K562 (cell line): ENCODE results near the gene SLC6A1. TPM values are rescaled to one million over a fixed set of nuclear protein-coding genes. Genes with fewer than 3 reads are reported as not detected.

ENCODE experiments used
- ATAC-seq: fragments of 200-7000 bp; cut with Tn5 transposase; 3 replicates; pipeline ENCODE4 v1.9.1; 2020; ENCODE audit warnings: moderate library complexity
- BruUV-seq: library from RNA; stranded (reverse); fragments of 400-500 nt; replicated peaks from 2 replicates; lab custom pipeline; 2021; lab: Mats Ljungman, UMichigan
- CTCF ChIA-PET: fragments of 300-600 bp; formaldehyde crosslinking; extraction: SDS; loops from one replicate; lab custom pipeline; 2021; ENCODE audit warnings: low intra/inter-chr PET ratio; lab: Yijun Ruan, JAX
- POLR2A ChIA-PET: fragments of 300-600, 350-650 bp; sonication (Branson Sonifier 250); formaldehyde crosslinking; extraction: SDS; loops from one replicate; lab custom pipeline; 2021; ENCODE audit warnings: antibody characterized with exemption, inconsistent platforms; lab: Yijun Ruan, JAX
- DNase-seq, 4 experiments: peaks; one replicate each; pipeline versions ENCODE4 v3.0.0 to v3.0.0-alpha.2; 2011 to 2018; ENCODE audit warnings: low spot score in 3 of 4, mixed read lengths in 3 of 4; ENCODE audit errors: extremely low read depth in 1 of 4
- FAIRE-seq: peaks from 2 replicates; lab custom pipeline; 2011; peaks lifted over from hg19 to GRCh38; lab: Jason Lieb, UNC
- H2AFZ ChIP-seq: 2 replicates; pipeline ENCODE4 v1.6.0; 2011; ENCODE audit warnings: low read depth, low read length, control low read depth, inconsistent platforms
- H3K27ac ChIP-seq: fragments of 200-600 bp; 3 replicates; pipeline ENCODE4 v1.8.0; 2011; ENCODE audit warnings: low read depth, mild to moderate bottlenecking, control low read depth, inconsistent platforms, low read length, moderate library complexity, mixed read lengths; ENCODE audit errors: extremely low read depth
- H3K27me3 ChIP-seq, 2 experiments: fragments of 300-600 bp in 1 of 2; 2 replicates in 1 of 2; 3 replicates in 1 of 2; pipeline versions ENCODE4 v1.6.0 to v1.8.0; 2011; ENCODE audit warnings: inconsistent platforms in 2 of 2, low read length in 2 of 2, mild to moderate bottlenecking in 1 of 2, mixed read lengths in 1 of 2, moderate library complexity in 1 of 2; ENCODE audit not compliant: control insufficient read depth in 2 of 2, insufficient read depth in 2 of 2
- H3K36me3 ChIP-seq: fragments of 300-600 bp; 3 replicates; pipeline ENCODE4 v1.8.0; 2011; ENCODE audit warnings: mild to moderate bottlenecking, low read length, inconsistent platforms; ENCODE audit not compliant: control insufficient read depth, insufficient read depth
- H3K4me1 ChIP-seq, 2 experiments: fragments of 200-600 bp in 1 of 2; replicated peaks in 1 of 2; 2 replicates in 1 of 2; 3 replicates in 1 of 2; pipeline versions ENCODE4 v1.5.1 to v1.8.0; 2011; ENCODE audit warnings: inconsistent platforms in 2 of 2, low read length in 2 of 2, mild to moderate bottlenecking in 1 of 2, mixed read lengths in 1 of 2, moderate library complexity in 1 of 2; ENCODE audit not compliant: control insufficient read depth in 2 of 2, insufficient read depth in 2 of 2
- H3K4me2 ChIP-seq: 2 replicates; pipeline ENCODE4 v1.6.1; 2011; ENCODE audit warnings: low read length, control low read depth, inconsistent platforms, mixed read lengths; ENCODE audit not compliant: insufficient read depth
- H3K4me3 ChIP-seq: fragments of 200-600 bp; sonication (generic), shearing (Covaris generic); 2 replicates; pipeline ENCODE4 v1.5.1; 2016; ENCODE audit warnings: control low read depth, inconsistent platforms
- H3K79me2 ChIP-seq: fragments of 200-600 bp; 3 replicates; pipeline ENCODE4 v1.8.0; 2011; ENCODE audit warnings: low read length, inconsistent platforms; ENCODE audit not compliant: control insufficient read depth, insufficient read depth
- H3K9ac ChIP-seq, 2 experiments: 2 replicates each; pipeline versions ENCODE4 v1.6.0 to v1.6.1; 2011; ENCODE audit warnings: low read depth in 2 of 2, low read length in 2 of 2, control low read depth in 1 of 2, inconsistent platforms in 1 of 2, mild to moderate bottlenecking in 1 of 2, mixed read lengths in 1 of 2; ENCODE audit not compliant: insufficient read depth in 1 of 2
- H3K9me1 ChIP-seq: one replicate; pipeline ENCODE4 v1.6.0; 2011; ENCODE audit warnings: inconsistent platforms, mild to moderate bottlenecking, low read length, moderate library complexity; ENCODE audit not compliant: control insufficient read depth, insufficient read depth
- H3K9me3 ChIP-seq: replicated peaks from 2 replicates; pipeline ENCODE4 v1.5.1; 2011; ENCODE audit warnings: low read depth, low read length, inconsistent platforms; ENCODE audit not compliant: control insufficient read depth, insufficient read depth
- H4K20me1 ChIP-seq: replicated peaks from 2 replicates; pipeline ENCODE4 v1.6.1; 2011; ENCODE audit warnings: low read length, inconsistent platforms, mixed read lengths; ENCODE audit not compliant: control insufficient read depth, insufficient read depth
- ARNT ChIP-seq, 2 experiments: fragments of 450-650 bp; IDR thresholded peaks; 2 replicates each; pipeline ENCODE4 v1.6.1; 2016; ENCODE audit warnings: mild to moderate bottlenecking in 1 of 2
- ATF7 ChIP-seq: fragments of 450-650 bp; IDR thresholded peaks from 2 replicates; pipeline ENCODE4 v1.7.1; 2014; ENCODE audit warnings: mild to moderate bottlenecking, moderate library complexity
- BRF1 ChIP-seq: IDR thresholded peaks from 3 replicates; pipeline ENCODE4 v1.6.1; 2011; ENCODE audit warnings: borderline replicate concordance, mild to moderate bottlenecking; ENCODE audit not compliant: insufficient read length; ENCODE audit errors: extremely low read depth
- CREM ChIP-seq: IDR thresholded peaks from 2 replicates; pipeline ENCODE4 v1.6.1; 2014; ENCODE audit warnings: antibody characterized with exemption, low read depth
- DDX20 ChIP-seq: fragments of 450-650 bp; IDR thresholded peaks from 2 replicates; pipeline ENCODE4 v1.6.1; 2016; ENCODE audit warnings: missing genetic modification characterization, low read depth, mild to moderate bottlenecking, missing compliant biosample characterization, moderate library complexity
- HDAC2 ChIP-seq: fragments of 450-650 bp; IDR thresholded peaks from 2 replicates; pipeline ENCODE4 v1.6.1; 2016; ENCODE audit warnings: mild to moderate bottlenecking
- MXI1 ChIP-seq: IDR thresholded peaks from 2 replicates; pipeline ENCODE4 v1.6.1; 2011; ENCODE audit warnings: low read depth, mild to moderate bottlenecking, improper control_type of control experiment, low read length
- POLR2A ChIP-seq: fragments of 450-650 bp; conservative IDR thresholded peaks from 2 replicates; pipeline ENCODE4 v1.6.1; 2016
- RBM39 ChIP-seq: fragments of 200-400 bp; formaldehyde crosslinking; optimal IDR thresholded peaks from 2 replicates; pipeline ENCODE3; 2018; ENCODE audit warnings: low read depth, low read length
- WHSC1 ChIP-seq: IDR thresholded peaks from one replicate; pipeline ENCODE4 v1.6.1; 2012; ENCODE audit warnings: low read length, control low read depth, inconsistent platforms
- WGBS: fragments of 100-300 bp; shearing (Covaris generic); methylation state at CpG from one replicate; pipeline ENCODE4 v1.1.6; 2016; ENCODE audit warnings: low coverage, mixed read lengths; ENCODE audit not compliant: insufficient coverage; ENCODE audit errors: missing lambda C conversion rate; 5-methylcytosine and 5-hydroxymethylcytosine counted together
- in situ Hi-C: fragments of 300-500 bp; cut with MboI; formaldehyde crosslinking; loops from 4 replicates; pipeline ENCODE4 v1.15.0; 2018; ENCODE audit warnings: inconsistent platforms, mixed read lengths
- intact Hi-C: fragments of 100-400 bp; cut with micrococcal nuclease; formaldehyde crosslinking; loops from 2 replicates; pipeline ENCODE4 v1.14.2; 2022
- polyA plus RNA-seq, 8 experiments: library from polyadenylated mRNA; depleted of rRNA in 4 of 8; stranded (reverse) in 5 of 8; unstranded in 3 of 8; fragments of >200 nt; fragmentation: Nextera tagmentation in 2 of 8; fragmentation: Illumina TruSeq in 1 of 8; extraction: Ambion mirVana in 2 of 8; extraction: Trizol in 1 of 8; gene quantifications; 2 replicates each; pipeline versions ENCODE4 v1.2.1 to v1.2.3, GENCODE V29; 2011 to 2014; ENCODE audit warnings: inconsistent platforms in 1 of 8, missing spikeins in 1 of 8
- total RNA-seq, 7 experiments: library from RNA; depleted of rRNA in 6 of 7; stranded (reverse); fragments of >200 nt in 6 of 7; fragmentation: Illumina TruSeq in 2 of 7; extraction: Trizol in 2 of 7; gene quantifications; 2 replicates each; pipeline versions ENCODE4 v1.2.1 to v1.2.3, GENCODE V29; 2011 to 2021; ENCODE audit warnings: low replicate concordance in 1 of 7
- TF ChIP-seq, protein P1 (sequence below): fragments of 250-450 bp; sonication (Bioruptor Pico); IDR thresholded peaks from 2 replicates; pipeline ENCODE4 v1.8.0; 2022; ENCODE audit warnings: inconsistent platforms, mild to moderate bottlenecking, moderate library complexity, borderline replicate concordance
- TF ChIP-seq, protein P2 (sequence below): IDR thresholded peaks from 2 replicates; pipeline ENCODE4 v1.6.1; 2016; ENCODE audit warnings: missing genetic modification characterization, missing compliant biosample characterization
- TF ChIP-seq, protein P3 (sequence below): fragments of 250-450 bp; sonication (Bioruptor Pico); IDR thresholded peaks from 2 replicates; pipeline ENCODE4 v1.8.0; 2021; ENCODE audit warnings: mild to moderate bottlenecking, moderate library complexity
- TF ChIP-seq, protein P4 (sequence below): fragments of 450-650 bp; IDR thresholded peaks from 2 replicates; pipeline ENCODE4 v1.6.1; 2016; ENCODE audit warnings: antibody characterized with exemption
- TF ChIP-seq, protein P5 (sequence below), 3 experiments: fragments of 200-800 bp in 1 of 3; fragments of 250-450 bp in 1 of 3; fragments of 450-650 bp in 1 of 3; sonication (Bioruptor Pico) in 1 of 3; sonication (Bioruptor generic) in 1 of 3; formaldehyde crosslinking in 1 of 3; IDR thresholded peaks; 2 replicates each; pipeline versions ENCODE4 v1.6.1 to v1.8.0; 2016 to 2022; ENCODE audit warnings: mild to moderate bottlenecking in 2 of 3, missing genetic modification characterization in 2 of 3, missing compliant biosample characterization in 1 of 3, moderate library complexity in 1 of 3

SLC6A1 gene
- total and polyA plus RNA-seq, 9 of the 15 experiments (the other 6 are each of a cell fraction or from before 2014, with no cell fraction given): not detected

DNA sequence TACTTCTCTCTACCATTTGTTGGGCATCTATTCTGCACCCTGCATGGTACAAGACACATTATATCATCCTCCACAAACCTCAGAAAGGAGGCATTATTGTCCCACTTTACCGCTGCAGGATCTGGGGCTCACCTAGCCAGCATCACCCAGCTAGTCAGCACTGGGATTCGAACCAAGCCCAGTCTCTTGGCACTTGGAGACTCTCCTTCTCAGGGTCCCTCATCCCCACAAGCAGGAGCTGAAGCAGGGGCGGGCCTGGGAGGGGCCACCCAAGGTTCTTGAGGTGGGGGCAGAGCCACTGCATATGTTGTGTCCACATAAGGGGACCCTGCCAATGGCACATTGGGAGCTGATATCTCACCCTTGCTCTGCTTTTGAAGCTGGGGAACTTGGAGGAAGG is 41.3 kb downstream of the SLC6A1 start:
- no peak overlapping the region for H2AFZ ChIP-seq
- POLR2A ChIA-PET: no interaction called here
- CTCF ChIA-PET: no interaction called here
- H3K9me3 ChIP-seq: no peaks in the 10 kb centered on the region
- FAIRE-seq (no peak), ATAC-seq (no peak), DNase-seq (no peak)
- H3K36me3 ChIP-seq: no peaks in the 10 kb centered on the region
- H3K27me3 ChIP-seq: peaks cover 31 to 34% of the 10 kb centered on the region in 2 experiments
- H3K27ac ChIP-seq: no peak overlapping the region
- H3K9ac ChIP-seq: no peak overlapping the region
- H3K4me1 ChIP-seq: no peaks in the 10 kb centered on the region
- WGBS: 0% methylated on average over 3 of the region's 3 CpGs
- no peak overlapping the region for H3K4me2 ChIP-seq
- H3K9me1 ChIP-seq: no peaks in the 10 kb centered on the region
- H3K79me2 ChIP-seq: no peaks in the 10 kb centered on the region
- peaks cover 4% of the 10 kb centered on the region for H4K20me1 ChIP-seq
- in situ Hi-C loops: no loop called here
- H3K4me3 ChIP-seq: no peak overlapping the region
- intact Hi-C loops: no loop called here
- BruUV-seq: no TSS peak
- TF ChIP-seq POLR2A: no peak
- TF ChIP-seq HDAC2: no peak
- TF ChIP-seq RBM39: no peak
- no peak for TF ChIP-seq CREM
- TF ChIP-seq ARNT (IDR thresholded peaks at IDR 0.05): no peak
- no peak for TF ChIP-seq DDX20 (tag)
- TF ChIP-seq, protein P1, sequence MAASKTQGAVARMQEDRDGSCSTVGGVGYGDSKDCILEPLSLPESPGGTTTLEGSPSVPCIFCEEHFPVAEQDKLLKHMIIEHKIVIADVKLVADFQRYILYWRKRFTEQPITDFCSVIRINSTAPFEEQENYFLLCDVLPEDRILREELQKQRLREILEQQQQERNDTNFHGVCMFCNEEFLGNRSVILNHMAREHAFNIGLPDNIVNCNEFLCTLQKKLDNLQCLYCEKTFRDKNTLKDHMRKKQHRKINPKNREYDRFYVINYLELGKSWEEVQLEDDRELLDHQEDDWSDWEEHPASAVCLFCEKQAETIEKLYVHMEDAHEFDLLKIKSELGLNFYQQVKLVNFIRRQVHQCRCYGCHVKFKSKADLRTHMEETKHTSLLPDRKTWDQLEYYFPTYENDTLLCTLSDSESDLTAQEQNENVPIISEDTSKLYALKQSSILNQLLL: no peak
- TF ChIP-seq BRF1: no peak
- no peak for TF ChIP-seq ATF7
- TF ChIP-seq WHSC1: no peak
- TF ChIP-seq, protein P2, sequence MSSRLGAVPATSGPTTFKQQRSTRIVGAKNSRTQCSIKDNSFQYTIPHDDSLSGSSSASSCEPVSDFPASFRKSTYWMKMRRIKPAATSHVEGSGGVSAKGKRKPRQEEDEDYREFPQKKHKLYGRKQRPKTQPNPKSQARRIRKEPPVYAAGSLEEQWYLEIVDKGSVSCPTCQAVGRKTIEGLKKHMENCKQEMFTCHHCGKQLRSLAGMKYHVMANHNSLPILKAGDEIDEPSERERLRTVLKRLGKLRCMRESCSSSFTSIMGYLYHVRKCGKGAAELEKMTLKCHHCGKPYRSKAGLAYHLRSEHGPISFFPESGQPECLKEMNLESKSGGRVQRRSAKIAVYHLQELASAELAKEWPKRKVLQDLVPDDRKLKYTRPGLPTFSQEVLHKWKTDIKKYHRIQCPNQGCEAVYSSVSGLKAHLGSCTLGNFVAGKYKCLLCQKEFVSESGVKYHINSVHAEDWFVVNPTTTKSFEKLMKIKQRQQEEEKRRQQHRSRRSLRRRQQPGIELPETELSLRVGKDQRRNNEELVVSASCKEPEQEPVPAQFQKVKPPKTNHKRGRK (tag): no peak
- TF ChIP-seq, protein P3, sequence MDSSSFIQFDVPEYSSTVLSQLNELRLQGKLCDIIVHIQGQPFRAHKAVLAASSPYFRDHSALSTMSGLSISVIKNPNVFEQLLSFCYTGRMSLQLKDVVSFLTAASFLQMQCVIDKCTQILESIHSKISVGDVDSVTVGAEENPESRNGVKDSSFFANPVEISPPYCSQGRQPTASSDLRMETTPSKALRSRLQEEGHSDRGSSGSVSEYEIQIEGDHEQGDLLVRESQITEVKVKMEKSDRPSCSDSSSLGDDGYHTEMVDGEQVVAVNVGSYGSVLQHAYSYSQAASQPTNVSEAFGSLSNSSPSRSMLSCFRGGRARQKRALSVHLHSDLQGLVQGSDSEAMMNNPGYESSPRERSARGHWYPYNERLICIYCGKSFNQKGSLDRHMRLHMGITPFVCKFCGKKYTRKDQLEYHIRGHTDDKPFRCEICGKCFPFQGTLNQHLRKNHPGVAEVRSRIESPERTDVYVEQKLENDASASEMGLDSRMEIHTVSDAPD (CRISPR knock-in tag): no peak
- TF ChIP-seq MXI1: no peak
- TF ChIP-seq, protein P4, sequence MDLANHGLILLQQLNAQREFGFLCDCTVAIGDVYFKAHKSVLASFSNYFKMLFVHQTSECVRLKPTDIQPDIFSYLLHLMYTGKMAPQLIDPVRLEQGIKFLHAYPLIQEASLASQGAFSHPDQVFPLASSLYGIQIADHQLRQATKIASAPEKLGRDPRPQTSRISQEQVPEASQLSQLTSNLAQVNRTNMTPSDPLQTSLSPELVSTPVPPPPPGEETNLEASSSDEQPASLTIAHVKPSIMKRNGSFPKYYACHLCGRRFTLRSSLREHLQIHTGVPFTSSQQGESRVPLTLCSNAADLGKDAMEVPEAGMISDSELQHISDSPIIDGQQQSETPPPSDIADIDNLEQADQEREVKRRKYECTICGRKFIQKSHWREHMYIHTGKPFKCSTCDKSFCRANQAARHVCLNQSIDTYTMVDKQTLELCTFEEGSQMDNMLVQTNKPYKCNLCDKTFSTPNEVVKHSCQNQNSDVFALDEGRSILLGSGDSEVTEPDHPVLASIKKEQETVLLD: no peak
- TF ChIP-seq, protein P5, sequence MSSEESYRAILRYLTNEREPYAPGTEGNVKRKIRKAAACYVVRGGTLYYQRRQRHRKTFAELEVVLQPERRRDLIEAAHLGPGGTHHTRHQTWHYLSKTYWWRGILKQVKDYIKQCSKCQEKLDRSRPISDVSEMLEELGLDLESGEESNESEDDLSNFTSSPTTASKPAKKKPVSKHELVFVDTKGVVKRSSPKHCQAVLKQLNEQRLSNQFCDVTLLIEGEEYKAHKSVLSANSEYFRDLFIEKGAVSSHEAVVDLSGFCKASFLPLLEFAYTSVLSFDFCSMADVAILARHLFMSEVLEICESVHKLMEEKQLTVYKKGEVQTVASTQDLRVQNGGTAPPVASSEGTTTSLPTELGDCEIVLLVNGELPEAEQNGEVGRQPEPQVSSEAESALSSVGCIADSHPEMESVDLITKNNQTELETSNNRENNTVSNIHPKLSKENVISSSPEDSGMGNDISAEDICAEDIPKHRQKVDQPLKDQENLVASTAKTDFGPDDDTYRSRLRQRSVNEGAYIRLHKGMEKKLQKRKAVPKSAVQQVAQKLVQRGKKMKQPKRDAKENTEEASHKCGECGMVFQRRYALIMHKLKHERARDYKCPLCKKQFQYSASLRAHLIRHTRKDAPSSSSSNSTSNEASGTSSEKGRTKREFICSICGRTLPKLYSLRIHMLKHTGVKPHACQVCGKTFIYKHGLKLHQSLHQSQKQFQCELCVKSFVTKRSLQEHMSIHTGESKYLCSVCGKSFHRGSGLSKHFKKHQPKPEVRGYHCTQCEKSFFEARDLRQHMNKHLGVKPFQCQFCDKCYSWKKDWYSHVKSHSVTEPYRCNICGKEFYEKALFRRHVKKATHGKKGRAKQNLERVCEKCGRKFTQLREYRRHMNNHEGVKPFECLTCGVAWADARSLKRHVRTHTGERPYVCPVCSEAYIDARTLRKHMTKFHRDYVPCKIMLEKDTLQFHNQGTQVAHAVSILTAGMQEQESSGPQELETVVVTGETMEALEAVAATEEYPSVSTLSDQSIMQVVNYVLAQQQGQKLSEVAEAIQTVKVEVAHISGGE (CRISPR knock-in tag; IDR thresholded peaks at IDR 0.05): no peak
